ENCODE results near the gene KCNQ1OT1. TPM values are rescaled to one million over a fixed set of nuclear protein-coding genes. Genes with fewer than 3 reads are reported as not detected.

Gene KCNQ1OT1
- polyA plus RNA-seq, 3 donors from 2014 or later, result 0.04 to 0.12 TPM; not detected in 1

GRCh38 chr11:2696455-2696854, 3.3 kb downstream of the KCNQ1OT1 start:
- peaks cover 8 to 13% (median 9%) of the 10 kb centered on the region in 3 donors for H3K27me3 Mint-ChIP-seq (ENCODE audit: low read depth in 3 of 3)
- no peaks in the 10 kb centered on the region for H3K36me3 Mint-ChIP-seq
- no peak overlapping the region for H3K27ac Mint-ChIP-seq
- no peak for DNase-seq
- H3K9me3 Mint-ChIP-seq, result no peaks in the 10 kb centered on the region
- H3K4me1 Mint-ChIP-seq, result peaks cover 13 to 18% of the 10 kb centered on the region in 2 donors
- H3K4me3 Mint-ChIP-seq, result no peak overlapping the region

- Mint-ChIP-seq H3K4me1 (peaks cover 13 to 18% of the 10 kb centered on the region in 2 donors), H3K9me3 (no peaks in the 10 kb centered on the region), H3K27me3 (ENCODE audit: low read depth in 3 of 3) (peaks cover 6 to 13% (median 9%) of the 10 kb centered on the region in 3 donors), H3K4me3 (no peak overlapping the region), H3K36me3 (no peaks in the 10 kb centered on the region), H3K27ac (no peak overlapping the region)
- no peak for DNase-seq
These were observed 4.5 kb downstream of the KCNQ1OT1 start for GRCh38 chr11:2694995-2695939.

- peaks cover 13 to 18% of the 10 kb centered on the region in 2 donors for H3K4me1 Mint-ChIP-seq
- H3K27ac Mint-ChIP-seq, result no peak overlapping the region
- H3K36me3 Mint-ChIP-seq, result no peaks in the 10 kb centered on the region
- no peaks in the 10 kb centered on the region for H3K9me3 Mint-ChIP-seq
- H3K4me3 Mint-ChIP-seq, result no peak overlapping the region
- no peak for DNase-seq
- peaks cover 2 to 9% (median 8%) of the 10 kb centered on the region in 3 donors for H3K27me3 Mint-ChIP-seq (ENCODE audit: low read depth in 3 of 3)
These were observed 5.3 kb downstream of the KCNQ1OT1 start for GRCh38 chr11:2694495-2694894.

GRCh38 chr11:2693271-2694261, 6.2 kb downstream of the KCNQ1OT1 start:
- no peak for DNase-seq
- Mint-ChIP-seq H3K27me3 (ENCODE audit: low read depth in 3 of 3) (peaks cover 2 to 3% (median 3%) of the 10 kb centered on the region in 3 donors), H3K36me3 (no peaks in the 10 kb centered on the region), H3K4me1 (peaks cover 9 to 11% of the 10 kb centered on the region in 2 donors), H3K9me3 (no peaks in the 10 kb centered on the region), H3K4me3 (no peak overlapping the region), H3K27ac (no peak overlapping the region)

GRCh38 chr11:2691991-2692875, 7.6 kb downstream of the KCNQ1OT1 start:
- H3K9me3 Mint-ChIP-seq, result no peaks in the 10 kb centered on the region
- no peak for DNase-seq
- H3K36me3 Mint-ChIP-seq, result no peaks in the 10 kb centered on the region
- peak overlapping the region in 1 of 6 donors; percentile 50 for H3K27ac Mint-ChIP-seq
- no peak overlapping the region for H3K4me3 Mint-ChIP-seq
- H3K4me1 Mint-ChIP-seq, result peaks cover 0 to 7% of the 10 kb centered on the region in 2 donors
- H3K27me3 Mint-ChIP-seq (ENCODE audit: low read depth in 3 of 3), result peaks cover 0 to 2% (median 2%) of the 10 kb centered on the region in 3 donors

GRCh38 chr11:2691355-2691761, 8.4 kb downstream of the KCNQ1OT1 start:
- H3K27me3 Mint-ChIP-seq (ENCODE audit: low read depth in 3 of 3), result peaks cover 0 to 2% (median 2%) of the 10 kb centered on the region in 3 donors
- no peak for DNase-seq
- no peak overlapping the region for H3K27ac Mint-ChIP-seq
- no peaks in the 10 kb centered on the region for H3K9me3 Mint-ChIP-seq
- no peaks in the 10 kb centered on the region for H3K36me3 Mint-ChIP-seq
- no peak overlapping the region for H3K4me3 Mint-ChIP-seq
- peaks cover 0 to 7% of the 10 kb centered on the region in 2 donors for H3K4me1 Mint-ChIP-seq

- H3K4me1 Mint-ChIP-seq, result peaks cover 0 to 7% of the 10 kb centered on the region in 2 donors
- DNase-seq, result no peak
These were observed 9.0 kb downstream of the KCNQ1OT1 start for GRCh38 chr11:2690596-2691354.

GRCh38 chr11:2689651-2690575, 9.9 kb downstream of the KCNQ1OT1 start:
- Mint-ChIP-seq H3K27ac (no peak overlapping the region), H3K4me3 (no peak overlapping the region), H3K36me3 (no peaks in the 10 kb centered on the region), H3K4me1 (peaks cover 0 to 7% of the 10 kb centered on the region in 2 donors), H3K27me3 (ENCODE audit: low read depth in 3 of 3) (no peaks in the 10 kb centered on the region), H3K9me3 (no peaks in the 10 kb centered on the region)
- DNase-seq, result no peak

More at GRCh38 chr11:2690596-2691354, 9.0 kb downstream of the KCNQ1OT1 start:
- H3K27ac Mint-ChIP-seq, result no peak overlapping the region
- no peaks in the 10 kb centered on the region for H3K9me3 Mint-ChIP-seq
- H3K27me3 Mint-ChIP-seq (ENCODE audit: low read depth in 3 of 3), result peaks cover 0 to 2% (median 0%) of the 10 kb centered on the region in 3 donors
- H3K4me3 Mint-ChIP-seq, result no peak overlapping the region
- H3K36me3 Mint-ChIP-seq, result no peaks in the 10 kb centered on the region

GRCh38 chr11:2688381-2689231, 11.2 kb downstream of the KCNQ1OT1 start:
- Mint-ChIP-seq H3K27me3 (ENCODE audit: low read depth in 3 of 3) (no peaks in the 10 kb centered on the region), H3K4me3 (no peak overlapping the region), H3K9me3 (no peaks in the 10 kb centered on the region), H3K27ac (no peak overlapping the region), H3K36me3 (no peaks in the 10 kb centered on the region), H3K4me1 (no peaks in the 10 kb centered on the region)
- DNase-seq, result no peak

- no peaks in the 10 kb centered on the region for H3K27me3 Mint-ChIP-seq (ENCODE audit: low read depth in 3 of 3)
- DNase-seq, result no peak
- H3K9me3 Mint-ChIP-seq, result no peaks in the 10 kb centered on the region
- no peak overlapping the region for H3K4me3 Mint-ChIP-seq
- H3K27ac Mint-ChIP-seq, result no peak overlapping the region
- H3K36me3 Mint-ChIP-seq, result no peaks in the 10 kb centered on the region
- H3K4me1 Mint-ChIP-seq, result no peaks in the 10 kb centered on the region
These were observed 12.0 kb downstream of the KCNQ1OT1 start for GRCh38 chr11:2687782-2688191.

GRCh38 chr11:2687223-2687530, 12.6 kb downstream of the KCNQ1OT1 start:
- no peaks in the 10 kb centered on the region for H3K36me3 Mint-ChIP-seq
- DNase-seq, result no peak
- no peaks in the 10 kb centered on the region for H3K27me3 Mint-ChIP-seq (ENCODE audit: low read depth in 3 of 3)
- no peaks in the 10 kb centered on the region for H3K9me3 Mint-ChIP-seq
- no peak overlapping the region for H3K27ac Mint-ChIP-seq
- H3K4me1 Mint-ChIP-seq, result no peaks in the 10 kb centered on the region
- no peak overlapping the region for H3K4me3 Mint-ChIP-seq
